SKM-1 (cell line): ENCODE measurements around the gene EXT2.

Experiments
- DNase-seq: peaks from one replicate; lab custom pipeline; 2025; ENCODE audit not compliant: unreplicated experiment; lab: John Stamatoyannopoulos, UW

The EXT2 gene

DNA sequence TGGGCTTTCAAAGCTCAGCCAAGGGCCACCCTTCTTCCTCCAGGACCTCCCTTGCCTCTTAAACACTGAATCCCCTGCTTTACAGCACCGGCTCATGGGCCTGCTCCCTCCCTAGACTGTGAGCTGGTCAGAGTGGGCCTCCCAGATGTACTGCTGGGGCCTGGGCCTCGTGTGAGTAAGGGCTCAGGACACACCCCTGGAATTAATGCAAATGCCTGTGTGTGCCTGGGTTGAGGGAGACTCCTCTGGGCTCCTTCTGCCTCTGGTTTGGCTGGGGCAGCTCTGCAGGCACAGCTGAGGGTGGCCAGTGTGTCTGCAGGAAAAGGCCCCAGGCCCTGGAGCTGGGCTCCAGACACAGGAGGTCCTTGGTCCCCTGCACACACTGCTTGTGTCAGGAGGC, 190.3 kb downstream of the EXT2 start:
- DNase-seq, result no peak

DNA sequence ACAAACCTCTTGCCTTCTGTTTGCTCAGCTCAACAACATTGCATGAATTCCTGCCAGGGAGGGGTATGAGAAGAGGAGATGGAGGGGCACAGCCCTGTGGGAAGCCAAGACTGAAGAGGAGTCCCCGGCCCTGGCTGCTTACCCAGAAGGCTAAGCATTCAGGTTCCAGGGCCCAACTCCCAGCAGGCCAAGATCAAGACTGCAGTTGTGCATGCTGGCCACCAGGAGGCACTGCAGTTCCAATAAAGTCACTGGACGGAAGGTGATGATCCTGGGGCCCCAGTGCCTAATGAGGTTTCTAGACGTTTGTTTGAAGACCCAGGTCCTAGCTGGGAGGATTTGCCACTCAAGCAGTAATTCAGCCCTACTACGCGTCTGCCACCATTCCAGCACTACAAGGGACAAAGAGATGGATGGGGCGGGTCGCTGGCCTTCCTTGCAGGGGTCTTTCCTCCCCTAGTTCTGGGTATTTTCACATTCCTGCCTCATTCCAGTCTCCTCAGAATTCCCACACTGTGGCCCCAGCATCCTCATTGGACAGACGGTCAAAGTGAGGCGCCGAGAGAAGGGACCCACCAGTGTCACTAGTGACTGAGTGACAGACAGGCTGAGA, 190.9 kb downstream of the EXT2 start:
- DNase-seq, result peak; percentile 34

DNA sequence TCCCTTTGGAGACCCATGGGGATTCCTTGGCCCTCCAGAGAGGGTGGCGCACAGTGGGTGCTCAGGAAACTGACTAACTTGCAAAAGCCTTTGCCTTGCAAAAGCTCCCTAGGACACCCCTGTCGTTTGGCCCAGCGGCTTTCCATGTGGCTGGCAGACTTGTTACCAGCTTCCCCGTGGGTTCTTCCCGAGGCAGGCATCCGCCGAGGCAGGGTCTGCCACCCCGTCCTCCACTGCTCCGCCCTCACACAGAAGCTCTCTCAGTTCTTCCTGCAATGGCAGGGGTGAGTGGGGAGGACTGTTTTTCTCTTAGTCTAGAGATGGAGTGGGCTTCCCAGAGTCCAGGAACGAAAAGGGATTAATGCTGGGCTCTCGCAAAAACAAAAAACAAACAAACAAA, 191.4 kb downstream of the EXT2 start:
- no peak for DNase-seq

DNA sequence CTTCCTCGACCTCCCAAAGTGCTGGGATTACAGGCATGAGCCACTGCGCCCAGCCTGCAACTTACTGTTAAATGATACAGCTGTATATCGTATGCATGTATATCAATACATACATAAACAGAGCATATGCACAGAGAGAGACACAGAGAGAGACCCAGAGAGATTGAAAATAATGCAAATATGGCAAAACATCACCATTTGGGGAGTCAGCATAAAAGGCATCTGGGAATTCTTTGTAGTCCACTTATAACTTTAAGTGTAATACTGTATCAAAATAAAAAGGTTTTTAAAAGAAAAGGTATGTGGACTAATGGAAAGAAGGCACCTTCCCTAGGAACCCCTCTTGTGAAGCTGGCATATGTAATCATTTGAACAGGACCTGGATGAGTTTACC, 192.7 kb downstream of the EXT2 start:
- DNase-seq, result no peak

DNA sequence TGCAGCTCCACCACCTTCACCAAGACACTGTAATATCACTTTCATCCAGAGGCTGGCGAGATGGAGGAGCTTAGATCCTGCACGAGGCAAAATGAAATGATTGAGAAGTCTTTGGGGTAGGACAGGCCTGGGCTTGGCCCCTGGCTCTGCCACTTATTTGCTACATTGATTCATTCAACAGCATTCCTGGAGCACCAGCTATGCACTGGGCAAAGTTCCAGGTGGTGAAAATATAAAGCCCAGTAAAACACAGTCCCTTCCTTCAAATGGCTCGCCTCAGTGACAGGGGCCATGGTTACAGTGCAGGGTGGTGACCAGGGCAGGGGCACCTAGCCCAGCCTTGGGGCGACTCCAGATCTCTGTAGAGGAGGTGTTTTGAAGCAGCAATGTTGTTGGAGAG, 194.7 kb downstream of the EXT2 start:
- DNase-seq, result no peak
